ENCODE measurements around the gene RIC3.

RIC3 gene

DNA sequence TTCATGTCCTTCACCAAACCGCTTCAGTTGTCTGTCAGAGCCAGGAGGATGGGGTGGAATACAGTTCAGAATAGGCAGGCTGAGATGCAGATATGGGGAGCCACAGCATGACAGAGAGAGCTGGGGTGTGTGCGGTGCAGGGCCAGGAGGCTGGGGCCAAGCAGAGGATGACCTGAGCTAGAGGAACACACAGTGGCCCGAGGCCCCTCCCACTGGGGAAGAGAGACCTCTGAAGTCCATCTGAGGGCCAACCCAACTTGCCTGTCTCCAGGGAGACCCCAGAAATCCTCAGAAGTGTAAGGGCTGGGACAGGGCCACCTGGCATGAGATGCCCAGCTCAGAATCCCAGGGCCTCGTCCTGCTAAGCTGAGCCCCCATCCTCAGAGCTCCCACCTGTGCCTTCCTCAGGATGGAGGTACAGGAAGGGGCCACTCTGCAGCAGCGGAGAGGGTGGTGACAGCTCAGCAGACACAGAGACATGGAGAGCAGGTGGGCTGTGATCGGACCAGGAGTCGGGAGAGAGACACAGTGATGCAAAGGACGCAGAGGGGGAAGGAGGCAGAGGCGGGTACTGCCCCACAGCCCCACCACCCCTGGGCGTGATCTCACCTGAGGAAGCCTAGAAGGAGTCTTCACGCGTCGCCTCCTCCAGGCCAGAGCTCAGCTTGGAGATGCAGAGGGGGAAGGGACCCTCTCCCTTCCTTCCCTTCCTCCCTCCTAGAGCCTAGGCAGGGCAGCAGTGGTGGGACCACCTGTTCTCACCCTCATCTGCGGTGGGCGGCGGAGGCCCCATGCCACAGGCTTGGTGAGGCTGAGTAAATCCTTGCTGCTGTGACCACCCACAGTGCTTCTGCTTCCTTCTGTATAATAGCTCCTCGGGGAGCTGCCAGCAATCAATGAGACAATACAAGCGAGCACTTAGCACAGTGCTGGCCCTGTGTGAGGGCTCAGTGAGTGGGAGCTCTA, 96.9 kb downstream of the RIC3 start:
- no peaks in the 10 kb centered on the region for H3K9me2 ChIP-seq (replicated peaks; ENCODE audit: insufficient read depth, low read length)
- no peaks in the 10 kb centered on the region for H3K9me3 ChIP-seq (replicated peaks; ENCODE audit: insufficient read depth, low read length)
- H3K27ac ChIP-seq (ENCODE audit: low read length): no peak overlapping the region
- no peak overlapping the region for H3K4me3 ChIP-seq (ENCODE audit: low read length)
- no peaks in the 10 kb centered on the region for H3K4me1 ChIP-seq (ENCODE audit: low read length)
- no peak overlapping the region for H3K9ac ChIP-seq (ENCODE audit: low read length)
- no peaks in the 10 kb centered on the region for H3F3A ChIP-seq (ENCODE audit: insufficient read depth, low read length)
- H3K4me2 ChIP-seq (ENCODE audit: low read depth, low read length): no peak overlapping the region
- TF ChIP-seq EZH2phosphoT487 (IDR thresholded peaks at IDR 0.05; ENCODE audit: low read length): no peak
- H4K20me1 ChIP-seq (ENCODE audit: insufficient read depth, low read length): no peaks in the 10 kb centered on the region
- no peaks in the 10 kb centered on the region for H3K79me2 ChIP-seq (ENCODE audit: low read length)
- no peaks in the 10 kb centered on the region for H3K36me3 ChIP-seq (replicated peaks; ENCODE audit: insufficient read depth, low read length)
- DNase-seq: no peak
- H3K27me3 ChIP-seq (replicated peaks; ENCODE audit: insufficient read depth, low read length): no peaks in the 10 kb centered on the region
- no peak overlapping the region for H2AFZ ChIP-seq (ENCODE audit: low read length)

GRCh38 chr11:8070417-8071115, 98.3 kb downstream of the RIC3 start:
- no peak overlapping the region for H3K27ac ChIP-seq (ENCODE audit: low read length)
- no peaks in the 10 kb centered on the region for H3K36me3 ChIP-seq (replicated peaks; ENCODE audit: insufficient read depth, low read length)
- no peaks in the 10 kb centered on the region for H3F3A ChIP-seq (ENCODE audit: insufficient read depth, low read length)
- no peak for DNase-seq
- no peak overlapping the region for H2AFZ ChIP-seq (ENCODE audit: low read length)
- H3K9me2 ChIP-seq (replicated peaks; ENCODE audit: insufficient read depth, low read length): no peaks in the 10 kb centered on the region
- H3K4me3 ChIP-seq (ENCODE audit: low read length): no peak overlapping the region
- TF ChIP-seq EZH2phosphoT487 (IDR thresholded peaks at IDR 0.05; ENCODE audit: low read length) (no peak), EZH2 (optimal IDR thresholded peaks at IDR 0.05; ENCODE audit: low read depth, low read length) (no peak)
- TF ChIP-seq, protein P1, sequence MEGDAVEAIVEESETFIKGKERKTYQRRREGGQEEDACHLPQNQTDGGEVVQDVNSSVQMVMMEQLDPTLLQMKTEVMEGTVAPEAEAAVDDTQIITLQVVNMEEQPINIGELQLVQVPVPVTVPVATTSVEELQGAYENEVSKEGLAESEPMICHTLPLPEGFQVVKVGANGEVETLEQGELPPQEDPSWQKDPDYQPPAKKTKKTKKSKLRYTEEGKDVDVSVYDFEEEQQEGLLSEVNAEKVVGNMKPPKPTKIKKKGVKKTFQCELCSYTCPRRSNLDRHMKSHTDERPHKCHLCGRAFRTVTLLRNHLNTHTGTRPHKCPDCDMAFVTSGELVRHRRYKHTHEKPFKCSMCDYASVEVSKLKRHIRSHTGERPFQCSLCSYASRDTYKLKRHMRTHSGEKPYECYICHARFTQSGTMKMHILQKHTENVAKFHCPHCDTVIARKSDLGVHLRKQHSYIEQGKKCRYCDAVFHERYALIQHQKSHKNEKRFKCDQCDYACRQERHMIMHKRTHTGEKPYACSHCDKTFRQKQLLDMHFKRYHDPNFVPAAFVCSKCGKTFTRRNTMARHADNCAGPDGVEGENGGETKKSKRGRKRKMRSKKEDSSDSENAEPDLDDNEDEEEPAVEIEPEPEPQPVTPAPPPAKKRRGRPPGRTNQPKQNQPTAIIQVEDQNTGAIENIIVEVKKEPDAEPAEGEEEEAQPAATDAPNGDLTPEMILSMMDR (IDR thresholded peaks at IDR 0.05; ENCODE audit: low read length): peak; percentile 24; the same call in 1 of the 2 replicates
- no peaks in the 10 kb centered on the region for H3K27me3 ChIP-seq (replicated peaks; ENCODE audit: insufficient read depth, low read length)
- H3K9me3 ChIP-seq (replicated peaks; ENCODE audit: insufficient read depth, low read length): no peaks in the 10 kb centered on the region
- no peaks in the 10 kb centered on the region for H3K79me2 ChIP-seq (ENCODE audit: low read length)
- H3K9ac ChIP-seq (ENCODE audit: low read length): no peak overlapping the region
- H3K4me2 ChIP-seq (ENCODE audit: low read depth, low read length): no peak overlapping the region
- H4K20me1 ChIP-seq (ENCODE audit: insufficient read depth, low read length): no peaks in the 10 kb centered on the region
- no peaks in the 10 kb centered on the region for H3K4me1 ChIP-seq (ENCODE audit: low read length)

DNA sequence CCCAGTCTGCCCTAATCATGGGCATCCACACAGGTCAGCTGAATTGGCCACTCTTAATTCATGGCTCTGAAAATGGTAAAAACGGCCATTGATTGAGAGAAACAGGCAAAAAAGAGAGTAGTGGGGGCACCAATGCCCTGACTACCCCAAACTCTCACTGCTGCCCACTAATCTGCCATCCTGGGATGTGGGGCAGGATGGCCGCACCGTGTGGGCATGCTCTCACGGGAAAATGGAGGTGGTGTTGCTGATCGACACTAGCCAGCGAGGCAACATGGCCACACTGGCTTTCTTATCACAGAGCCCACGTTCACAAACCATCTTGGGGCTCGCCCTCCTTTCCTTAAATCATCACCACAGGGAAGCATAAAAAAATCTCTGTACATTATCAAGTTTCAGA, 99.1 kb downstream of the RIC3 start:
- Histone ChIP-seq H3K9me3 (replicated peaks; ENCODE audit: insufficient read depth, low read length) (no peaks in the 10 kb centered on the region), H3F3A (ENCODE audit: insufficient read depth, low read length) (no peaks in the 10 kb centered on the region), H3K4me3 (ENCODE audit: low read length) (no peak overlapping the region), H3K9ac (ENCODE audit: low read length) (no peak overlapping the region), H3K79me2 (ENCODE audit: low read length) (no peaks in the 10 kb centered on the region), H4K20me1 (ENCODE audit: insufficient read depth, low read length) (no peaks in the 10 kb centered on the region), H3K4me1 (ENCODE audit: low read length) (no peaks in the 10 kb centered on the region), H3K36me3 (replicated peaks; ENCODE audit: insufficient read depth, low read length) (no peaks in the 10 kb centered on the region), H3K27me3 (replicated peaks; ENCODE audit: insufficient read depth, low read length) (no peaks in the 10 kb centered on the region), H3K4me2 (ENCODE audit: low read depth, low read length) (no peak overlapping the region), H3K27ac (ENCODE audit: low read length) (no peak overlapping the region), H2AFZ (ENCODE audit: low read length) (no peak overlapping the region), H3K9me2 (replicated peaks; ENCODE audit: insufficient read depth, low read length) (no peaks in the 10 kb centered on the region)
- TF ChIP-seq EZH2phosphoT487 (IDR thresholded peaks at IDR 0.05; ENCODE audit: low read length) (no peak), EZH2 (optimal IDR thresholded peaks at IDR 0.05; ENCODE audit: low read depth, low read length) (no peak)
- TF ChIP-seq, protein P1 (IDR thresholded peaks at IDR 0.05; ENCODE audit: low read length): no peak
- no peak for DNase-seq

Measured in MM.1S (cell line).